Gastroesophageal sphincter (tissue), 4 donors: Measurements from ENCODE around the gene SPATA18. TPM values are rescaled to one million over a fixed set of nuclear protein-coding genes. Genes with fewer than 3 reads are reported as not detected.

Experiments used
- ATAC-seq: fragments of 150-250 bp; one replicate; pipeline ENCODE4 v1.9.1; 2016; ENCODE audit warnings: mild to moderate bottlenecking, moderate library complexity
- H3K27ac ChIP-seq, 4 donors: fragments of 200-600 bp; sonication (generic) in 3 of 4; 1 replicate in 3 of 4; 2 replicates in 1 of 4; pipeline ENCODE4 v1.5.1; 2016 to 2019
- H3K27me3 ChIP-seq: fragments of 200-600 bp; sonication (generic); one replicate; pipeline ENCODE4 v1.5.1; 2019
- H3K36me3 ChIP-seq, 2 donors: fragments of 200-600 bp; sonication (generic); one replicate each; pipeline ENCODE4 v1.5.1; 2019; ENCODE audit warnings: control low read depth in 1 of 2
- H3K4me1 ChIP-seq, 3 donors: fragments of 200-600 bp; sonication (generic); 1 replicate in 2 of 3; 2 replicates in 1 of 3; pipeline ENCODE4 v1.5.1; 2016 to 2019; ENCODE audit warnings: control low read depth in 2 of 3
- H3K4me3 ChIP-seq, 2 donors: fragments of 200-600 bp; sonication (generic); one replicate each; pipeline ENCODE4 v1.5.1; 2019; ENCODE audit warnings: mild to moderate bottlenecking in 1 of 2, moderate library complexity in 1 of 2
- H3K9me3 ChIP-seq, 3 donors: fragments of 200-600 bp; sonication (generic); one replicate each; pipeline ENCODE4 v1.5.1; 2017 to 2019; ENCODE audit warnings: control low read depth in 2 of 3
- CTCF ChIP-seq, 4 experiments: fragments of 200-600 bp in 2 of 4; fragments of 450-650 bp in 2 of 4; sonication (generic) in 1 of 4; IDR thresholded peaks; one replicate each; pipeline ENCODE4 v1.5.1; 2017 to 2019; ENCODE audit warnings: antibody characterized with exemption in 4 of 4, mild to moderate bottlenecking in 2 of 4, moderate library complexity in 2 of 4
- EP300 ChIP-seq: sonication (generic); formaldehyde crosslinking; IDR thresholded peaks from one replicate; pipeline ENCODE4 v1.6.1; 2017; ENCODE audit warnings: antibody characterized with exemption, mild to moderate bottlenecking
- POLR2A ChIP-seq, 2 donors: fragments of 450-650 bp; IDR thresholded peaks; one replicate each; pipeline ENCODE4 v1.6.1; 2017; ENCODE audit warnings: antibody characterized with exemption in 2 of 2, mild to moderate bottlenecking in 2 of 2, moderate library complexity in 1 of 2
- POLR2AphosphoS5 ChIP-seq: sonication (generic); formaldehyde crosslinking; IDR thresholded peaks from one replicate; pipeline ENCODE4 v1.6.1; 2017; ENCODE audit warnings: antibody characterized with exemption
- WGBS, 2 donors: methylation state at CpG; one replicate each; pipeline ENCODE4 v1.1.5; 2018; ENCODE audit warnings: low coverage in 1 of 2; 5-methylcytosine and 5-hydroxymethylcytosine counted together
- total RNA-seq, 4 donors: library from RNA; depleted of rRNA; stranded (reverse); fragments of >200 nt; gene quantifications; one replicate each; pipeline ENCODE4 v1.1.0, GENCODE V29; 2016

Gene SPATA18
- total RNA-seq, 4 donors from 2014 or later: 2.6 to 20.5 (median 3.9) TPM

GRCh38 chr4:52102587-52102986, 51.5 kb downstream of the SPATA18 start:
- no peak for ATAC-seq
- no peaks in the 10 kb centered on the region for H3K27me3 ChIP-seq
- H3K27ac ChIP-seq: no peak overlapping the region
- H3K4me1 ChIP-seq: no peaks in the 10 kb centered on the region
- TF ChIP-seq POLR2AphosphoS5: no peak
- no peak for TF ChIP-seq POLR2A (IDR thresholded peaks at IDR 0.05)
- no peaks in the 10 kb centered on the region for H3K9me3 ChIP-seq
- no peak overlapping the region for H3K4me3 ChIP-seq
- H3K36me3 ChIP-seq: no peaks in the 10 kb centered on the region

- H3K27ac ChIP-seq: no peak overlapping the region
- H3K9me3 ChIP-seq: no peaks in the 10 kb centered on the region
- no peak overlapping the region for H3K4me3 ChIP-seq
- H3K36me3 ChIP-seq: no peaks in the 10 kb centered on the region
- H3K4me1 ChIP-seq: no peaks in the 10 kb centered on the region
- ATAC-seq: no peak
- 33 to 36% methylated on average over 1 of the region's 1 CpG for WGBS, 2 donors
- no peaks in the 10 kb centered on the region for H3K27me3 ChIP-seq
- TF ChIP-seq POLR2AphosphoS5: no peak
- peak in 3 of 4 experiments; percentile 4 to 40 (median 20) for TF ChIP-seq CTCF (IDR thresholded peaks at IDR 0.05)
Observed at GRCh38 chr4:52103319-52103718, 52.2 kb downstream of the SPATA18 start.

- TF ChIP-seq POLR2AphosphoS5 (no peak), POLR2A (IDR thresholded peaks at IDR 0.05) (no peak), EP300 (no peak), CTCF (IDR thresholded peaks at IDR 0.05) (no peak)
- H3K27me3 ChIP-seq: no peaks in the 10 kb centered on the region
- H3K9me3 ChIP-seq: no peaks in the 10 kb centered on the region
- no peak overlapping the region for H3K27ac ChIP-seq
- H3K4me3 ChIP-seq: no peak overlapping the region
- WGBS, 2 donors: 100% methylated on average over 2 to 5 of the region's 5 CpGs
- ATAC-seq: no peak
- H3K4me1 ChIP-seq: no peaks in the 10 kb centered on the region
- no peaks in the 10 kb centered on the region for H3K36me3 ChIP-seq
Observed at GRCh38 chr4:52105276-52105675, 54.2 kb downstream of the SPATA18 start.

- no peaks in the 10 kb centered on the region for H3K27me3 ChIP-seq
- no peaks in the 10 kb centered on the region for H3K9me3 ChIP-seq
- no peak for ATAC-seq
- no peak overlapping the region for H3K27ac ChIP-seq
- H3K4me1 ChIP-seq: no peaks in the 10 kb centered on the region
- H3K4me3 ChIP-seq: no peak overlapping the region
- 50 to 67% methylated on average over 1 of the region's 1 CpG for WGBS, 2 donors
- H3K36me3 ChIP-seq: no peaks in the 10 kb centered on the region
- TF ChIP-seq EP300: no peak
- no peak for TF ChIP-seq CTCF (IDR thresholded peaks at IDR 0.05)
- no peak for TF ChIP-seq POLR2AphosphoS5
- TF ChIP-seq POLR2A (IDR thresholded peaks at IDR 0.05): no peak
Observed at GRCh38 chr4:52106191-52106590, 55.1 kb downstream of the SPATA18 start.

GRCh38 chr4:52106660-52107059, 55.6 kb downstream of the SPATA18 start:
- no peaks in the 10 kb centered on the region for H3K9me3 ChIP-seq
- no peaks in the 10 kb centered on the region for H3K36me3 ChIP-seq
- TF ChIP-seq CTCF (IDR thresholded peaks at IDR 0.05): no peak
- TF ChIP-seq POLR2A (IDR thresholded peaks at IDR 0.05): no peak
- no peak for TF ChIP-seq POLR2AphosphoS5
- TF ChIP-seq EP300: no peak
- H3K27me3 ChIP-seq: no peaks in the 10 kb centered on the region
- H3K4me3 ChIP-seq: no peak overlapping the region
- 50 to 77% methylated on average over 4 to 5 of the region's 5 CpGs for WGBS, 2 donors
- H3K27ac ChIP-seq: no peak overlapping the region
- H3K4me1 ChIP-seq: no peaks in the 10 kb centered on the region
- no peak for ATAC-seq

GRCh38 chr4:52107336-52107735, 56.2 kb downstream of the SPATA18 start:
- H3K36me3 ChIP-seq: no peaks in the 10 kb centered on the region
- no peak overlapping the region for H3K27ac ChIP-seq
- H3K27me3 ChIP-seq: no peaks in the 10 kb centered on the region
- no peaks in the 10 kb centered on the region for H3K4me1 ChIP-seq
- no peak overlapping the region for H3K4me3 ChIP-seq
- H3K9me3 ChIP-seq: no peaks in the 10 kb centered on the region
- WGBS, 2 donors: 83 to 92% methylated on average over 3 of the region's 3 CpGs
- no peak for TF ChIP-seq POLR2A (IDR thresholded peaks at IDR 0.05)
- no peak for TF ChIP-seq EP300
- TF ChIP-seq CTCF (IDR thresholded peaks at IDR 0.05): no peak
- TF ChIP-seq POLR2AphosphoS5: no peak
- no peak for ATAC-seq
